GM12874 (cell line): ENCODE data around the gene MORC3.

ENCODE experiments used
- TF ChIP-seq, protein P1 (sequence below): IDR thresholded peaks from 2 replicates; pipeline ENCODE4 v1.5.1; 2011; ENCODE audit warnings: low read depth, mild to moderate bottlenecking, control low read depth, low read length, moderate library complexity; ENCODE audit not compliant: insufficient read depth

Gene MORC3

DNA sequence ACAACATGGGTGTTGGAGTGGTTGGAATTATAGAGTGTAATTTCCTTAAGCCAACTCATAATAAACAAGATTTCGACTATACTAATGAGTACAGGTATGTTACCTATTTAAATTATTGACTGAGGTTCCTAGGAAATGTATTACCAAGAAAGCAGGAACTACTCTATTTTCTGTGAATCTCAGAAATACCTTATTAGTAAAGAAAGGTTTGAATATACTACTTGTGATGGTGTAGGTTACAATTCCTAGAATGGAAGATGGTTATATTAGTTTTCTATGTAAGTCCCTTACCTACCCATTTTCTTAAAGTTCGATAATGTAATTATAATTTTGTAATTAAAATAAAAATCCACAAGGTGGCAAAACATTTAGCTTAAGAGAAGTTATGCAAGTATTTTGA lies 29.3 kb downstream of the MORC3 start:
- TF ChIP-seq, protein P1, sequence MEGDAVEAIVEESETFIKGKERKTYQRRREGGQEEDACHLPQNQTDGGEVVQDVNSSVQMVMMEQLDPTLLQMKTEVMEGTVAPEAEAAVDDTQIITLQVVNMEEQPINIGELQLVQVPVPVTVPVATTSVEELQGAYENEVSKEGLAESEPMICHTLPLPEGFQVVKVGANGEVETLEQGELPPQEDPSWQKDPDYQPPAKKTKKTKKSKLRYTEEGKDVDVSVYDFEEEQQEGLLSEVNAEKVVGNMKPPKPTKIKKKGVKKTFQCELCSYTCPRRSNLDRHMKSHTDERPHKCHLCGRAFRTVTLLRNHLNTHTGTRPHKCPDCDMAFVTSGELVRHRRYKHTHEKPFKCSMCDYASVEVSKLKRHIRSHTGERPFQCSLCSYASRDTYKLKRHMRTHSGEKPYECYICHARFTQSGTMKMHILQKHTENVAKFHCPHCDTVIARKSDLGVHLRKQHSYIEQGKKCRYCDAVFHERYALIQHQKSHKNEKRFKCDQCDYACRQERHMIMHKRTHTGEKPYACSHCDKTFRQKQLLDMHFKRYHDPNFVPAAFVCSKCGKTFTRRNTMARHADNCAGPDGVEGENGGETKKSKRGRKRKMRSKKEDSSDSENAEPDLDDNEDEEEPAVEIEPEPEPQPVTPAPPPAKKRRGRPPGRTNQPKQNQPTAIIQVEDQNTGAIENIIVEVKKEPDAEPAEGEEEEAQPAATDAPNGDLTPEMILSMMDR, result no peak

DNA sequence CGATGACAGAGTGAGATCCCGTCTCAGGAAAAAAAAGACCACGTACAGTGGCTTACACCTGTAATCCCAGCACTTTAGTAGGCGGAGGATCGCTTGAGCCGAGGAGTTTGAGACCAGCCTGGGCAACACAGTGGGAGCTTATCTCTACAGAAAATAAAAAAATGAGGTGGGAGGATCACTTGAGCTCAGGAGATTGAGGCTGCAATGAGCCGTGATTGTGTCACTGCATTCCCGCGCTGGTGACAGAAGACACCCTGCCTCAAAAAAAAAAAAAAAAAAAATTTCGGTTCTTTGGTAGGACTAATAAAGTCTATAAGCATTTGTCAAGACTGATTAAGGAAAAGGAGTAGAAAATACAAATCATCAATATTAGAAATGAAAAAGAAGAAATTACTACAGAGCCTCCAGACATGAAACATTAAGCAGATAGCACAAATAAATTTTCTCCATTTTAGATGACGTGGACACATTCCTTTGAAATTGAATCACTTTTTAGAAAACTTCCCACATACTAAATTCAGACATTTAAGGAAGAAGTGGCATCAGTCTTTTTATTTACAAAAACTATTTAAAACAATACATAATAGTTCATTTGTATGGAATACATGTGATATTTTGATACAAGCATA lies 30.4 kb downstream of the MORC3 start:
- TF ChIP-seq, protein P1, result no peak

DNA sequence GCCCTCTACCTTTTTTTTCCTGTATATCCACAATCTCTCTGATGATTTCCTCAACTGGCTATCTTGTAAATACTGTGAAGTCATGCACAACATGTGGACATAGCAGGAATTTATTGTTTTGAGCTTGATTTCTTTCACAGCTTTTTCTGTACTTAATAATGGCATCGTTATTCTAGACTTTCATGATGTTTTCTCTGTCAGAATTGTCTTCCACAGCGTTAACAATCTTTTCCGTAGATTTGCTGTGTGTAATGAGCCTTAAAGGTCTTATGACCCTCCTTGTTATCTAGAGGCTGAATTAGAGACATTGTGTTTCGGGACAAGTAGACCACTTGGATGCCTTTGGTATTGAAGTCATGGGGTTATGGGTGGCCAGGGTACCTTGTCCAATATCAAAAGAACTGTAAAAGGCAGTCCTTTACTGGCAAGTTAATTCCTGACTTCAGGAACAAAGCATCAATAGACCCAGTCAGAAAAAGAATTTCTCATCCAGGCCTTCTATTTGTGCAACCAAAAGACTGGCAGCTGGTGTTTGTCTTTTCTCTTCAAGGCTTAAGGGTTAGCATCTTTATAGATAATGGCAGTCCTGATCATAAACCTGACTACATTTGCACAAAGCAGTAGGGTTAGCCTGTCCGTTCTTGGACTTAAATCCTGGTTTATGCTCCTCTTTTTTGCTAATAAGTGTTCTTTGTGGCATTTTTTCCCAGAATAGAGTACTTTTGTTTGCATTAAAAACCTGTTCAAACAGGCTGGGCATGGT lies 35.1 kb downstream of the MORC3 start:
- TF ChIP-seq, protein P1, result no peak

DNA sequence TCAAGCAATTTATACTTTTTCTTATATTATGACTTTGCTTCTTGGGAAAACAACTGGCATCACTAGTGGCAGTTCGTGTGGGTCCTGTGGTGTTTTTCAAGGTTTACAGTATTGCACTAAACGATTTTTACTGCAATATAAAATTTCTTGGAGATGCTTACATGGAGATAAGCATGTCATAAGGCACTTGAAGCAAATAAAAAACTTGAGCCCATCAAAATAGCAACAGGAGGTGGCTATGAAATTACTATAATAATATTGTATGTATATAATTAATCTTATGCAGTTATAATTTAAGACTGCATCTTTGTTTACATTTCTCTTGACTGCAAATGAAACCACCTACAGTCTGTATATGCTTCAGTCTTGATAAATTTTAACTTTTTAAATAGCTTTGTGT lies 35.9 kb downstream of the MORC3 start:
- TF ChIP-seq, protein P1, result no peak

DNA sequence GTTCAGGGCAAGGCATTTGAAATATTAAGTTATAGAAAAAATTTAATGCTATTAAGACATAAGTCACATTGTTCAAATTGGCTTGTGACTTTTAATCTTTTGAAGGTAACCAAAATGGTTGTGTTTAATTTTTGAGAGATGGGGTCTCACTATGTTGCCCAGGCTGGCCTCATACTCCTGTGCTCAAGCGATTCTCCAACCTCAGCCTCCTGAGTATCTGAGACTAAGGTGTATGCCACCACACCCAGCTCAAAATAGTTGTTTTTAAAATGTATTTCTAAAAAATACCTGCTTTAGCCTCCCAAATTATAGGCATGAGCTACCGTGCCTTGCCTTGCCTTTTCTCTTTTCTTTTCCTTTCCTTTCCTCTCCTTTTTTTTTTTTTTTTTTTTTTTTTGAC lies 39.2 kb downstream of the MORC3 start:
- TF ChIP-seq, protein P1, result no peak

DNA sequence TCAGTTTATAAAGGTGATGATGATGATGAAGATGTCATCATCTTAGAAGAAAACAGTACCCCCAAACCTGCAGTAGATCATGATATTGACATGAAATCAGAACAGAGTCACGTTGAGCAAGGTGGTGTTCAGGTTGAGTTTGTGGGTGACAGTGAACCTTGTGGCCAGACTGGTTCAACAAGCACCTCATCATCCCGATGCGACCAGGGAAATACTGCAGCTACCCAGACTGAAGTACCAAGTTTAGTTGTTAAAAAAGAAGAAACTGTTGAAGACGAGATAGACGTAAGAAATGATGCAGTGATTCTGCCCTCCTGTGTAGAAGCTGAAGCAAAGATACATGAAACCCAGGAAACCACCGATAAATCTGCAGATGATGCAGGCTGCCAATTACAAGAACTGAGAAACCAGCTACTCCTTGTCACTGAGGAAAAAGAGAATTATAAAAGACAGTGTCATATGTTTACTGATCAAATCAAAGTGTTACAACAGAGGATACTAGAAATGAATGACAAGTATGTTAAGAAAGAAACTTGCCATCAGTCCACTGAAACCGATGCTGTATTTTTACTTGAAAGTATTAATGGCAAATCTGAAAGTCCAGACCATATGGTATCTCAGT lies 49.2 kb downstream of the MORC3 start:
- TF ChIP-seq, protein P1, result no peak

DNA sequence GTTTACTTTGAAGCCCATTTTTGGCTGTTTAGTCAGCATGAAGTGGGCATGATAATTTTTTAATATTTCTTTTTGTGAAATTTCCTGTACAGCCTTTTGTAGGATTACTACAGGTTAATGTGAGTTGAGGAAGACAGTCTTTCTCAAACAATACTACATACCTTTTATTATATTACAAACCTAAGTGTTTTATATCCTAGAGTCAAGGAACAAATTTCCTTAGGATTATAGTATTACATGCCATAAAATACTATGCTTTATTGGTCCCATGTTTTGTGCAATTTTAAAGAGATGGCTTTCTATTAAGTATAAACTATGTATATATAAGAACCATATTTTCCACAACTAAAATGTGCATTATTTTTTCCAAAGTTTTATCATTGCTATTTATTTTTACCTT lies 56.0 kb downstream of the MORC3 start:
- TF ChIP-seq, protein P1, result no peak
